ENCODE measurements around the gene OSBPL6. TPM values are rescaled to one million over a fixed set of nuclear protein-coding genes. Genes with fewer than 3 reads are reported as not detected.
A peak's percentile ranks its signal among the peaks of the same experiment; 100 is the strongest.

The OSBPL6 gene
- total and polyA plus RNA-seq, 9 of the 15 experiments (the other 6 are each of a cell fraction or from before 2014, with no cell fraction given) = 3.4 to 12.7 (median 9.3) TPM

DNA sequence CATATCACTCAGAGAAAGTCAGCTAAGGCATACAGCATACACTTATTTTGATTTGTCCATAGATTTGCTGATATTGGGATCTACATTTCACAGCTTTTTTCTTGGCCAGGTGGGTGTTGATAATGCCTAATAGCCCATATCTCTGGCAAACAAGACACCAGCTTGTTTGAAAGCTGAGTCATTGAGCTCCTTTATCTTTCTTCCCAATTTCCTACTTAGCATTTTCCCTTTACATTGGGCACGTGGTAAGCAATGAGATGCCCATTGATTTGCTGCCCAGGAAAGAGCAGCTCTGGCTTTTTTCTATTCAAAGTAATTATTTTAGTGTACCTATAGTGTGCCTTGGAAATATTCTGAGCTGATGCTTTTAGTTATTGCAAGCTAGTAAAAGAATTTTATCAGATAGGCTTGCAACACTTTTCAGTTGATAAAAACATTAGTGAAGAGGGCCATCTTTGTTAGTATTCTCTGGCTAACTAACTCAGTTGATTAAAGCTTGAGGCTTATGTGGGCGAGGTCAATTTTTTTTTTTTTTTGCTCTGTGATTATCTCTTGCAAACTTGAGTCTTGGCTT is 79.6 kb downstream of the OSBPL6 start (continued):
- TF ChIP-seq, protein P1, sequence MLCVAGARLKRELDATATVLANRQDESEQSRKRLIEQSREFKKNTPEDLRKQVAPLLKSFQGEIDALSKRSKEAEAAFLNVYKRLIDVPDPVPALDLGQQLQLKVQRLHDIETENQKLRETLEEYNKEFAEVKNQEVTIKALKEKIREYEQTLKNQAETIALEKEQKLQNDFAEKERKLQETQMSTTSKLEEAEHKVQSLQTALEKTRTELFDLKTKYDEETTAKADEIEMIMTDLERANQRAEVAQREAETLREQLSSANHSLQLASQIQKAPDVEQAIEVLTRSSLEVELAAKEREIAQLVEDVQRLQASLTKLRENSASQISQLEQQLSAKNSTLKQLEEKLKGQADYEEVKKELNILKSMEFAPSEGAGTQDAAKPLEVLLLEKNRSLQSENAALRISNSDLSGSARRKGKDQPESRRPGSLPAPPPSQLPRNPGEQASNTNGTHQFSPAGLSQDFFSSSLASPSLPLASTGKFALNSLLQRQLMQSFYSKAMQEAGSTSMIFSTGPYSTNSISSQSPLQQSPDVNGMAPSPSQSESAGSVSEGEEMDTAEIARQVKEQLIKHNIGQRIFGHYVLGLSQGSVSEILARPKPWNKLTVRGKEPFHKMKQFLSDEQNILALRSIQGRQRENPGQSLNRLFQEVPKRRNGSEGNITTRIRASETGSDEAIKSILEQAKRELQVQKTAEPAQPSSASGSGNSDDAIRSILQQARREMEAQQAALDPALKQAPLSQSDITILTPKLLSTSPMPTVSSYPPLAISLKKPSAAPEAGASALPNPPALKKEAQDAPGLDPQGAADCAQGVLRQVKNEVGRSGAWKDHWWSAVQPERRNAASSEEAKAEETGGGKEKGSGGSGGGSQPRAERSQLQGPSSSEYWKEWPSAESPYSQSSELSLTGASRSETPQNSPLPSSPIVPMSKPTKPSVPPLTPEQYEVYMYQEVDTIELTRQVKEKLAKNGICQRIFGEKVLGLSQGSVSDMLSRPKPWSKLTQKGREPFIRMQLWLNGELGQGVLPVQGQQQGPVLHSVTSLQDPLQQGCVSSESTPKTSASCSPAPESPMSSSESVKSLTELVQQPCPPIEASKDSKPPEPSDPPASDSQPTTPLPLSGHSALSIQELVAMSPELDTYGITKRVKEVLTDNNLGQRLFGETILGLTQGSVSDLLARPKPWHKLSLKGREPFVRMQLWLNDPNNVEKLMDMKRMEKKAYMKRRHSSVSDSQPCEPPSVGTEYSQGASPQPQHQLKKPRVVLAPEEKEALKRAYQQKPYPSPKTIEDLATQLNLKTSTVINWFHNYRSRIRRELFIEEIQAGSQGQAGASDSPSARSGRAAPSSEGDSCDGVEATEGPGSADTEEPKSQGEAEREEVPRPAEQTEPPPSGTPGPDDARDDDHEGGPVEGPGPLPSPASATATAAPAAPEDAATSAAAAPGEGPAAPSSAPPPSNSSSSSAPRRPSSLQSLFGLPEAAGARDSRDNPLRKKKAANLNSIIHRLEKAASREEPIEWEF (CRISPR knock-in tag; IDR thresholded peaks at IDR 0.05) = peak; percentile 91
- TF ChIP-seq NEUROD1 (IDR thresholded peaks at IDR 0.05; ENCODE audit: borderline replicate concordance, low read depth, low read length, partially characterized antibody) = peak; percentile 80
- peak; percentile 100 for TF ChIP-seq CCNT2 (IDR thresholded peaks at IDR 0.05; ENCODE audit: borderline replicate concordance, extremely low read depth, insufficient read length, low read depth, low read length)
- TF ChIP-seq, protein P2, sequence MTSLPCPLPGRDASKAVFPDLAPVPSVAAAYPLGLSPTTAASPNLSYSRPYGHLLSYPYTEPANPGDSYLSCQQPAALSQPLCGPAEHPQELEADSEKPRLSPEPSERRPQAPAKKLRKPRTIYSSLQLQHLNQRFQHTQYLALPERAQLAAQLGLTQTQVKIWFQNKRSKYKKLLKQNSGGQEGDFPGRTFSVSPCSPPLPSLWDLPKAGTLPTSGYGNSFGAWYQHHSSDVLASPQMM (CRISPR knock-in tag; IDR thresholded peaks at IDR 0.05) = no peak
- no peak for TF ChIP-seq PCBP1 (IDR thresholded peaks at IDR 0.05; ENCODE audit: low read depth, low read length, poor library complexity, severe bottlenecking)
- TF ChIP-seq SAP30 (IDR thresholded peaks at IDR 0.05; ENCODE audit: borderline replicate concordance, insufficient read depth, low read depth, low read length, poor library complexity, severe bottlenecking) = no peak
- peak; percentile 87 to 97 for TF ChIP-seq ARNT (IDR thresholded peaks at IDR 0.05)
- TF ChIP-seq SMARCB1 (IDR thresholded peaks at IDR 0.05; ENCODE audit: insufficient read length, low read depth) = peak; percentile 98
- no peak for TF ChIP-seq CEBPG (CRISPR knock-in tag; IDR thresholded peaks at IDR 0.05)
- TF ChIP-seq CEBPG (tag; conservative IDR thresholded peaks at IDR 0.05 in 1 of 2, IDR thresholded peaks at IDR 0.05 in 1 of 2) = 0 out of 4 replicates have a peak, but pooled peaks of 1 of the 2 experiments have one; percentile 7
- TF ChIP-seq MIER1 (IDR thresholded peaks at IDR 0.05; ENCODE audit: low read depth) = no peak
- TF ChIP-seq TAF7 (tag; IDR thresholded peaks at IDR 0.05) = no peak
- TF ChIP-seq NR4A1 (CRISPR knock-in tag; IDR thresholded peaks at IDR 0.05) = no peak
- TF ChIP-seq NR4A1 (tag; IDR thresholded peaks at IDR 0.05) = peak; percentile 95
- TF ChIP-seq NR2F6 (CRISPR knock-in tag; IDR thresholded peaks at IDR 0.05) = no peak
- peak; percentile 83; the same call in 1 of the 2 replicates for TF ChIP-seq RUNX1 (IDR thresholded peaks at IDR 0.05; ENCODE audit: low read depth)
- peak; percentile 90 for TF ChIP-seq MBD2 (IDR thresholded peaks at IDR 0.05; ENCODE audit: borderline replicate concordance, low read depth)
- peak; percentile 97 for TF ChIP-seq ZNF766 (CRISPR knock-in tag; conservative IDR thresholded peaks at IDR 0.05)
- peak; percentile 51 to 97; a peak in 3 of 4 replicates for TF ChIP-seq HDAC1 (IDR thresholded peaks at IDR 0.05)
- no peak for TF ChIP-seq CBX1 (IDR thresholded peaks at IDR 0.05; ENCODE audit: low read depth)
- peak; percentile 100 for TF ChIP-seq CBFA2T3 (IDR thresholded peaks at IDR 0.05)
- TF ChIP-seq TEAD1 (CRISPR knock-in tag; IDR thresholded peaks at IDR 0.05) = peak in 1 of 2 experiments; percentile 96; a peak in 2 of 4 replicates
- TF ChIP-seq ZFPM2 (CRISPR knock-in tag; IDR thresholded peaks at IDR 0.05) = 0 out of 2 replicates have a peak, but pooled peaks have one; percentile 43
- peak; percentile 99 for TF ChIP-seq EP300 (IDR thresholded peaks at IDR 0.05; ENCODE audit: low read length)
